ENCODE measurements around the gene ITFG1. TPM values are rescaled to one million over a fixed set of nuclear protein-coding genes. Genes with fewer than 3 reads are reported as not detected.

ITFG1 gene
- total and polyA plus RNA-seq, 9 of the 15 experiments (the other 6 are each of a cell fraction or from before 2014, with no cell fraction given) = 17.1 to 83.5 (median 35.8) TPM

DNA sequence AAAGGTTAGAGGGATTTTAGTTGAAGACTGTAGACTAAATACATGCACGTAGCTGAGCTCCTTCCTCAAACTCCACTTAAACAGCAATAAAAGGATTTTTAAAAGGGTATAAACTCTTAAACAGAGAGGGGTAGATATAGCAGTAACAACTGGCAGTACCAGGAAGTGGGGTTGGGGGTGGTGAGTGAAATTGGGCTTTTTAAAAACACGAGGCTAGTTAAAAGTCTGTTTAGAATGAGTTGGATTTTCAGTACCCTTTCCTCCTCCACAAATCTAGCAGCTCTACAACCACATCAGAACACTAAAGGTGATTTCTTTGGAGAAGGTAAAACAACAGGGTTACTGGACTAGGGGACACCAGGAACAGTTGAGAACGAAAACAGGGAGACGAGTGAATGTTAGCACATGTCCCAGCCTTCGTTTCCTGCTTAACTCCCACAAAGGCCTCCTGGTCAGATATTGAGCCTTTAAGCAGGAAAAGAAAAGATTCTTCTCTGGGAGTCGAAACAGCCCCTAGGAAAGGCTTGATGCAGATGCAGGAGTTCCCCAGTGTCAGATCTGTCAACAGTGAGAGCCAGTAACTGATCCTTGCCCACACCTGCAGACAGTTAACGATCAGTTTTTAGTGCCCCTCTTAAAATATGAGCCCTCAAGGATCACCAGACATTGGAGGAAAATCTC lies 331.0 kb downstream of the ITFG1 start:
- Histone ChIP-seq H3K79me2 (ENCODE audit: control insufficient read depth, insufficient read depth, low read length) (peaks cover 37% of the 10 kb centered on the region), H3K9me3 (replicated peaks; ENCODE audit: control insufficient read depth, insufficient read depth, low read depth, low read length) (no peaks in the 10 kb centered on the region), H3K36me3 (ENCODE audit: control insufficient read depth, insufficient read depth, low read length) (peaks cover 17% of the 10 kb centered on the region; the same call in 2 of the 3 replicates), H4K20me1 (replicated peaks; ENCODE audit: control insufficient read depth, insufficient read depth, low read length) (no peaks in the 10 kb centered on the region), H3K27ac (ENCODE audit: extremely low read depth, low read depth, low read length) (no peak overlapping the region), H3K9ac (ENCODE audit: insufficient read depth in 1 of 2, low read depth in 2 of 2, low read length in 2 of 2) (no peak overlapping the region), H3K4me2 (ENCODE audit: insufficient read depth, low read length) (no peak overlapping the region), H3K27me3 (ENCODE audit: control insufficient read depth in 2 of 2, insufficient read depth in 2 of 2, low read length in 2 of 2) (no peaks in the 10 kb centered on the region), H2AFZ (ENCODE audit: low read depth, low read length) (no peak overlapping the region; the same call in 1 of the 2 replicates), H3K4me3 (no peak overlapping the region), H3K9me1 (ENCODE audit: control insufficient read depth, insufficient read depth, low read length) (no peaks in the 10 kb centered on the region), H3K4me1 (replicated peaks in 1 of 2; ENCODE audit: control insufficient read depth in 2 of 2, insufficient read depth in 2 of 2, low read length in 2 of 2) (0 out of 5 replicates have a peak, but pooled peaks cover 0 to 2% of the 10 kb centered on the region in 2 experiments)
- ChIA-PET POLR2A (interaction anchor here (0.6 to 0.9 kb wide), 2 partner anchors 14 to 196 kb away, joined by 3 read pairs; no protein-coding TSS in a partner anchor), CTCF (ENCODE audit: low intra/inter-chr PET ratio) (no interaction called here)
- DNase-seq (ENCODE audit: extremely low read depth in 1 of 4, low spot score in 3 of 4) (no peak), ATAC-seq (no peak), FAIRE-seq (peak; percentile 19)
- BruUV-seq (replicated peaks) = no TSS peak
- TF ChIP-seq GABPB2 (CRISPR knock-in tag; conservative IDR thresholded peaks at IDR 0.05) (no peak), SIX5 (IDR thresholded peaks at IDR 0.05; ENCODE audit: borderline replicate concordance in 1 of 2, insufficient read depth in 1 of 2, low read depth in 1 of 2, low read length in 2 of 2) (no peak)
- WGBS (ENCODE audit: insufficient coverage, low coverage, missing lambda C conversion rate) = 57% methylated on average over 7 of the region's 7 CpGs
- intact Hi-C loops (cut with micrococcal nuclease) (loop anchor here (10.0 kb wide), 1 partner anchor 95 kb away; no protein-coding TSS in a partner anchor), in situ Hi-C loops (cut with MboI) (loop anchor here (5.0 kb wide), 1 partner anchor 148 kb away; no protein-coding TSS in a partner anchor)

DNA sequence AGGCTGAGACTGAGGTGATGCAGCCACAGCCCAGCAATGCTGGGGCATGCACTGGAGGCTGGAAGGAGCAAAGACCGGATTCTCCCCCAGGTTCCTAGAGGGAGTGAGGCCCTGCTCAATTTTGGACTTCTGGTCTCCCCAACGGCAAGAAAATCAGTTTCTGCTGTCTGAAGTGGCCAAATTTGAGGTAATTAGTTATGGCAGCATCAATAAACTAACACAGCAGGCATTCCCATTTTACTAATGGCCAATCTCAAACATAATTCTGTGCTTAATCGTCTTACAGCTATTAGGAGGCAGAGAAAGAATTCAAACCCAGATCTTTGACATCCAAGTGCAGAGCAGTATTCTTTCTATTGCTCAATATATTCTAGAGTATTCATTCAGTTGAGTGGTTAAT lies 333.3 kb downstream of the ITFG1 start:
- CTCF ChIA-PET (ENCODE audit: low intra/inter-chr PET ratio) = no interaction called here
- TF ChIP-seq FOXA1 (IDR thresholded peaks at IDR 0.05; ENCODE audit: borderline replicate concordance) = no peak
- TF ChIP-seq ZC3H4 (CRISPR knock-in tag; IDR thresholded peaks at IDR 0.05; ENCODE audit: borderline replicate concordance) = no peak
- no peak for TF ChIP-seq TOE1 (IDR thresholded peaks at IDR 0.05; ENCODE audit: borderline replicate concordance)
- TF ChIP-seq TOE1 (CRISPR knock-in tag; IDR thresholded peaks at IDR 0.05; ENCODE audit: borderline replicate concordance, low read depth) = no peak
- no peak for TF ChIP-seq ETV1 (tag; conservative IDR thresholded peaks at IDR 0.05; ENCODE audit: low read depth)
- no peak for TF ChIP-seq NCOA2 (IDR thresholded peaks at IDR 0.05; ENCODE audit: partially characterized antibody in 2 of 2)
- TF ChIP-seq SMAD1 (IDR thresholded peaks at IDR 0.05; ENCODE audit: low read depth, low read length, partially characterized antibody) = no peak
- TF ChIP-seq MCM2 (IDR thresholded peaks at IDR 0.05; ENCODE audit: low read depth) = no peak
- TF ChIP-seq, protein P1, sequence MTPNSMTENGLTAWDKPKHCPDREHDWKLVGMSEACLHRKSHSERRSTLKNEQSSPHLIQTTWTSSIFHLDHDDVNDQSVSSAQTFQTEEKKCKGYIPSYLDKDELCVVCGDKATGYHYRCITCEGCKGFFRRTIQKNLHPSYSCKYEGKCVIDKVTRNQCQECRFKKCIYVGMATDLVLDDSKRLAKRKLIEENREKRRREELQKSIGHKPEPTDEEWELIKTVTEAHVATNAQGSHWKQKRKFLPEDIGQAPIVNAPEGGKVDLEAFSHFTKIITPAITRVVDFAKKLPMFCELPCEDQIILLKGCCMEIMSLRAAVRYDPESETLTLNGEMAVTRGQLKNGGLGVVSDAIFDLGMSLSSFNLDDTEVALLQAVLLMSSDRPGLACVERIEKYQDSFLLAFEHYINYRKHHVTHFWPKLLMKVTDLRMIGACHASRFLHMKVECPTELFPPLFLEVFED (CRISPR knock-in tag; conservative IDR thresholded peaks at IDR 0.05) = no peak
- TF ChIP-seq ZFP1 (CRISPR knock-in tag; IDR thresholded peaks at IDR 0.05) = no peak
- no peak for TF ChIP-seq ZFPM2 (CRISPR knock-in tag; IDR thresholded peaks at IDR 0.05)

More for the DNA sequence above, 333.3 kb downstream of the ITFG1 start:
- Histone ChIP-seq H3K36me3 (ENCODE audit: control insufficient read depth, insufficient read depth, low read length) (peaks cover 20% of the 10 kb centered on the region; the same call in 1 of the 3 replicates), H2AFZ (ENCODE audit: low read depth, low read length) (no peak overlapping the region), H4K20me1 (replicated peaks; ENCODE audit: control insufficient read depth, insufficient read depth, low read length) (no peaks in the 10 kb centered on the region), H3K9me1 (ENCODE audit: control insufficient read depth, insufficient read depth, low read length) (no peaks in the 10 kb centered on the region), H3K79me2 (ENCODE audit: control insufficient read depth, insufficient read depth, low read length) (peaks cover 19% of the 10 kb centered on the region), H3K4me2 (ENCODE audit: insufficient read depth, low read length) (no peak overlapping the region), H3K27ac (ENCODE audit: extremely low read depth, low read depth, low read length) (no peak overlapping the region), H3K9me3 (replicated peaks; ENCODE audit: control insufficient read depth, insufficient read depth, low read depth, low read length) (no peaks in the 10 kb centered on the region), H3K9ac (ENCODE audit: insufficient read depth in 1 of 2, low read depth in 2 of 2, low read length in 2 of 2) (no peak overlapping the region), H3K4me1 (replicated peaks in 1 of 2; ENCODE audit: control insufficient read depth in 2 of 2, insufficient read depth in 2 of 2, low read length in 2 of 2) (0 out of 5 replicates have a peak, but pooled peaks cover 0 to 1% of the 10 kb centered on the region in 2 experiments), H3K27me3 (ENCODE audit: control insufficient read depth in 2 of 2, insufficient read depth in 2 of 2, low read length in 2 of 2) (no peaks in the 10 kb centered on the region), H3K4me3 (no peak overlapping the region)
- 61% methylated on average over 3 of the region's 3 CpGs for WGBS (ENCODE audit: insufficient coverage, low coverage, missing lambda C conversion rate)
- FAIRE-seq (no peak), ATAC-seq (no peak), DNase-seq (ENCODE audit: extremely low read depth in 1 of 4, low spot score in 3 of 4) (no peak)
- BruUV-seq (replicated peaks) = no TSS peak
- in situ Hi-C loops (cut with MboI) (no loop called here), intact Hi-C loops (cut with micrococcal nuclease) (no loop called here)
- POLR2A ChIA-PET = no interaction called here
